Middle frontal gyrus (tissue), 1 donor: ENCODE measurements around the gene DAD1.
"Not testable (repeated sequence)": the region's sequence is repeated elsewhere in the genome, so short reads cannot be mapped to it uniquely, and the experiment has no call there.

Experiments used
- DNase-seq: peaks from one replicate; pipeline ENCODE4 v3.0.0-alpha.2; 2015; ENCODE audit warnings: low spot score; ENCODE audit errors: extremely low spot score

The DAD1 gene

GRCh38 chr14:22598896-22599244, 9.8 kb upstream of the DAD1 start:
- no peak for DNase-seq

- peak; percentile 42 for DNase-seq
Measured at GRCh38 chr14:22598099-22598895, 9.3 kb upstream of the DAD1 start, which contains the start of gene ABHD4. Gene ABHD4, plus strand, starts transcription at chr14:22598300. Its CDS starts 7 bp downstream, at chr14:22598307.

- DNase-seq: no peak
Measured at GRCh38 chr14:22597771-22598098, 8.7 kb upstream of the DAD1 start.

GRCh38 chr14:22597265-22597664, 8.2 kb upstream of the DAD1 start:
- no peak for DNase-seq

- no peak for DNase-seq
Measured at GRCh38 chr14:22596354-22596879, 7.4 kb upstream of the DAD1 start.

GRCh38 chr14:22594156-22594716, 5.2 kb upstream of the DAD1 start:
- no peak for DNase-seq

GRCh38 chr14:22593601-22594000, 4.6 kb upstream of the DAD1 start:
- DNase-seq: no peak

GRCh38 chr14:22593189-22593588, 4.2 kb upstream of the DAD1 start:
- DNase-seq: no peak

GRCh38 chr14:22588526-22589095, 413 bp downstream of the DAD1 start:
- DNase-seq: no peak

- not testable (repeated sequence) for DNase-seq
Measured at GRCh38 chr14:22587677-22588422, 1.2 kb downstream of the DAD1 start.

- no peak for DNase-seq
Measured at GRCh38 chr14:22587247-22587646, 1.8 kb downstream of the DAD1 start.

GRCh38 chr14:22583994-22584393, 5.0 kb downstream of the DAD1 start:
- no peak for DNase-seq

- no peak for DNase-seq
Measured at GRCh38 chr14:22580625-22581024, 8.4 kb downstream of the DAD1 start.

GRCh38 chr14:22579881-22580280, 9.1 kb downstream of the DAD1 start:
- no peak for DNase-seq

- no peak for DNase-seq
Measured at GRCh38 chr14:22579236-22579635, 9.8 kb downstream of the DAD1 start.

GRCh38 chr14:22577334-22577908, 11.6 kb downstream of the DAD1 start:
- DNase-seq: no peak

GRCh38 chr14:22573804-22574203, 15.2 kb downstream of the DAD1 start:
- DNase-seq: no peak

GRCh38 chr14:22572562-22573058, 16.4 kb downstream of the DAD1 start:
- DNase-seq: no peak

- DNase-seq: peak; percentile 61
Measured at GRCh38 chr14:22570132-22570949, 18.7 kb downstream of the DAD1 start.

GRCh38 chr14:22569737-22570131, 19.3 kb downstream of the DAD1 start:
- no peak for DNase-seq
